ENCODE data around the gene STAU1. TPM values are rescaled to one million over a fixed set of nuclear protein-coding genes. Genes with fewer than 3 reads are reported as not detected.

STAU1 gene
- total and polyA plus RNA-seq, 2 of the 13 experiments (the other 11 are each of a cell fraction or from before 2014, with no cell fraction given): 119 to 133 TPM

DNA sequence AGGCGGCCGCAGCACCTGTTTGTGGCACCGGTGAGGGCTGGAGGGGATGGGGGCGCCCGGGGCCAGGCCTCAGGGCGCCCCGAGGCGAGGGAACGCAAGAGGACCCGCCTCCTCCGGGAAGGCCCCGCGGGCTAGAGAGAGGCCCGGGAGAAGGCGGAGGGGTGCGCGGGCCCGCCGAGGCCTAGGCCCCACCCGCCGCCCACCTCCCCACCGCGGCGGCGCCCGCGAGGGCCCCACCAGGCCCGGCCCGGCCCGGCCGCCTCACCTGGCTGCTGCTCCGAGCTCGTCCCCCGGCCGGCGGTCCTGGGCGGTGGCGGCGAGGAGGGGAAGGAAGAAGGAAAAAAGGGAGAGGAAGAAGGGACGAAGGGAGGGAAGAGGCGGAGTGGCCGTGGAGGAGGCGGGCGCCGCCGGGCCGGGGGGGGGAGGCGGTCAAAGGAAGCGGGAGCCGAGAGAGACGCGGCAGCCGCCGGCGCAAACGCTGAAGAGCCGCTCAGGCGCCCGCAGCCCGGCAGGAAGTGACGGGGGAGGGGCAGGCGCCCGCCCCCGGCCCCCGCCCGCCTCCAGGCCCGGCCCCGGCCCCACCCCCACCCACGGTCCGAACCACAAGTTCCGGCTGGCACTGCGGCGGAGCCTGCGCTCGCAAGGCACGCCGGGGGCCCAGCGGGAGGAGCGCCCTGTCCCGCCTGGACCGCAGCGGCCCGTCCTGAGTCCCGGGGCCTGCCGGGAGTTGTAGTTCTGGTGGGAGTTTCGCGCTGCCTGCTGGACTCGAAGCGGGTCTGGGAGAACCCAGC, at the start of gene STAU1 (continued):
- TF ChIP-seq, protein P1, sequence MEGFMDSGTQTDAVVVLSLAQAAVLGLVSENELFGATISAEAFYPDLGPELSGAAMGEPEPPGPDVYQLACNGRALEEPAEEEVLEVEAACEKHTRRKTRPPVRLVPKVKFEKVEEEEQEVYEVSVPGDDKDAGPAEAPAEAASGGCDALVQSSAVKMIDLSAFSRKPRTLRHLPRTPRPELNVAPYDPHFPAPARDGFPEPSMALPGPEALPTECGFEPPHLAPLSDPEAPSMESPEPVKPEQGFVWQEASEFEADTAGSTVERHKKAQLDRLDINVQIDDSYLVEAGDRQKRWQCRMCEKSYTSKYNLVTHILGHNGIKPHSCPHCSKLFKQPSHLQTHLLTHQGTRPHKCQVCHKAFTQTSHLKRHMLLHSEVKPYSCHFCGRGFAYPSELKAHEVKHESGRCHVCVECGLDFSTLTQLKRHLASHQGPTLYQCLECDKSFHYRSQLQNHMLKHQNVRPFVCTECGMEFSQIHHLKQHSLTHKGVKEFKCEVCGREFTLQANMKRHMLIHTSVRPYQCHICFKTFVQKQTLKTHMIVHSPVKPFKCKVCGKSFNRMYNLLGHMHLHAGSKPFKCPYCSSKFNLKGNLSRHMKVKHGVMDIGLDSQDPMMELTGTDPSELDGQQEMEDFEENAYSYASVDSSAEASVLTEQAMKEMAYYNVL (CRISPR knock-in tag; IDR thresholded peaks at IDR 0.05; ENCODE audit: borderline replicate concordance): peak; percentile 88; the same call in 1 of the 2 replicates
- TF ChIP-seq KDM6A (CRISPR knock-in tag; IDR thresholded peaks at IDR 0.05; ENCODE audit: low read depth) (no peak), ATF1 (CRISPR knock-in tag; IDR thresholded peaks at IDR 0.05) (no peak), ZSCAN12 (CRISPR knock-in tag; IDR thresholded peaks at IDR 0.05) (no peak), CHD2 (IDR thresholded peaks at IDR 0.05; ENCODE audit: low read depth, low read length) (peak; percentile 67), ELF4 (CRISPR knock-in tag; IDR thresholded peaks at IDR 0.05; ENCODE audit: borderline replicate concordance) (peak; percentile 53; the same call in 1 of the 2 replicates), ZNF672 (CRISPR knock-in tag; IDR thresholded peaks at IDR 0.05) (no peak), MBNL3 (CRISPR knock-in tag; conservative IDR thresholded peaks at IDR 0.05) (no peak), CENPX (CRISPR knock-in tag; IDR thresholded peaks at IDR 0.05) (no peak), IKZF1 (IDR thresholded peaks at IDR 0.05) (no peak), GATA4 (IDR thresholded peaks at IDR 0.05; ENCODE audit: borderline replicate concordance, low read depth) (peak; percentile 78; the same call in 1 of the 2 replicates), MLXIP (CRISPR knock-in tag; IDR thresholded peaks at IDR 0.05; ENCODE audit: borderline replicate concordance) (no peak), NR1H2 (CRISPR knock-in tag; IDR thresholded peaks at IDR 0.05; ENCODE audit: borderline replicate concordance, low read depth) (no peak), ATF7 (IDR thresholded peaks at IDR 0.05) (no peak), ATF7 (CRISPR knock-in tag; IDR thresholded peaks at IDR 0.05) (no peak), ZBTB43 (CRISPR knock-in tag; conservative IDR thresholded peaks at IDR 0.05) (no peak; the same call in 1 of the 2 replicates), ZNF275 (CRISPR knock-in tag; IDR thresholded peaks at IDR 0.05; ENCODE audit: borderline replicate concordance) (no peak)
- TF ChIP-seq, protein P2, sequence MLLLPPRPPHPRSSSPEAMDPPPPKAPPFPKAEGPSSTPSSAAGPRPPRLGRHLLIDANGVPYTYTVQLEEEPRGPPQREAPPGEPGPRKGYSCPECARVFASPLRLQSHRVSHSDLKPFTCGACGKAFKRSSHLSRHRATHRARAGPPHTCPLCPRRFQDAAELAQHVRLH (CRISPR knock-in tag; IDR thresholded peaks at IDR 0.05; ENCODE audit: borderline replicate concordance, low read depth): peak; percentile 87; the same call in 1 of the 2 replicates
- TF ChIP-seq, protein P3, sequence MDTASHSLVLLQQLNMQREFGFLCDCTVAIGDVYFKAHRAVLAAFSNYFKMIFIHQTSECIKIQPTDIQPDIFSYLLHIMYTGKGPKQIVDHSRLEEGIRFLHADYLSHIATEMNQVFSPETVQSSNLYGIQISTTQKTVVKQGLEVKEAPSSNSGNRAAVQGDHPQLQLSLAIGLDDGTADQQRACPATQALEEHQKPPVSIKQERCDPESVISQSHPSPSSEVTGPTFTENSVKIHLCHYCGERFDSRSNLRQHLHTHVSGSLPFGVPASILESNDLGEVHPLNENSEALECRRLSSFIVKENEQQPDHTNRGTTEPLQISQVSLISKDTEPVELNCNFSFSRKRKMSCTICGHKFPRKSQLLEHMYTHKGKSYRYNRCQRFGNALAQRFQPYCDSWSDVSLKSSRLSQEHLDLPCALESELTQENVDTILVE (CRISPR knock-in tag; IDR thresholded peaks at IDR 0.05): no peak
